ENCODE data around the gene CKS2.
"Not testable (repeated sequence)": the region's sequence is repeated elsewhere in the genome, so short reads cannot be mapped to it uniquely, and the experiment has no call there.

CKS2 gene

GRCh38 chr9:89311346-89312221 lies 589 bp downstream of the CKS2 start:
- DNase-seq = no peak

GRCh38 chr9:89312222-89312571 lies 1.2 kb downstream of the CKS2 start:
- peak; percentile 45 for DNase-seq

- peak; percentile 44 for DNase-seq
These were observed 2.8 kb downstream of the CKS2 start for GRCh38 chr9:89313842-89314241.

- no peak for DNase-seq
These were observed 4.0 kb downstream of the CKS2 start for GRCh38 chr9:89314955-89315354.

- no peak for DNase-seq
These were observed 4.5 kb downstream of the CKS2 start for GRCh38 chr9:89315482-89315881.

- peak; percentile 10 for DNase-seq
These were observed 6.3 kb downstream of the CKS2 start for GRCh38 chr9:89317282-89317681.

- DNase-seq = peak; percentile 97
These were observed 7.4 kb downstream of the CKS2 start, which contains the start of gene SECISBP2 for GRCh38 chr9:89318123-89319014. Gene SECISBP2, plus strand, starts transcription at chr9:89318500. Its CDS starts 77 bp downstream, at chr9:89318577.

GRCh38 chr9:89319015-89319905 lies 8.3 kb downstream of the CKS2 start:
- DNase-seq = peak; percentile 19

GRCh38 chr9:89323390-89323789 lies 12.4 kb downstream of the CKS2 start:
- no peak for DNase-seq

GRCh38 chr9:89325733-89326132 lies 14.7 kb downstream of the CKS2 start:
- DNase-seq = no peak

GRCh38 chr9:89328064-89328463 lies 17.1 kb downstream of the CKS2 start:
- DNase-seq = no peak

- DNase-seq = no peak
These were observed 18.9 kb downstream of the CKS2 start for GRCh38 chr9:89329917-89330316.

GRCh38 chr9:89330513-89330912 lies 19.5 kb downstream of the CKS2 start:
- no peak for DNase-seq

GRCh38 chr9:89339807-89340206 lies 28.8 kb downstream of the CKS2 start:
- DNase-seq = no peak

GRCh38 chr9:89340332-89340731 lies 29.3 kb downstream of the CKS2 start:
- no peak for DNase-seq

GRCh38 chr9:89342213-89342612 lies 31.2 kb downstream of the CKS2 start:
- no peak for DNase-seq

- DNase-seq = no peak
These were observed 32.0 kb downstream of the CKS2 start for GRCh38 chr9:89342948-89343347.

- not testable (repeated sequence) for DNase-seq
These were observed 32.8 kb downstream of the CKS2 start for GRCh38 chr9:89343812-89344211.

GRCh38 chr9:89345476-89345875 lies 34.5 kb downstream of the CKS2 start:
- no peak for DNase-seq

GRCh38 chr9:89346696-89347095 lies 35.7 kb downstream of the CKS2 start:
- DNase-seq = no peak

- DNase-seq = no peak
These were observed 36.7 kb downstream of the CKS2 start for GRCh38 chr9:89347651-89348050.

- no peak for DNase-seq
These were observed 38.6 kb downstream of the CKS2 start for GRCh38 chr9:89349607-89350006.
